Measurements from ENCODE around the gene ADH5.
"Not testable (repeated sequence)": the region's sequence is repeated elsewhere in the genome, so short reads cannot be mapped to it uniquely, and the experiment has no call there.

Gene ADH5

DNA sequence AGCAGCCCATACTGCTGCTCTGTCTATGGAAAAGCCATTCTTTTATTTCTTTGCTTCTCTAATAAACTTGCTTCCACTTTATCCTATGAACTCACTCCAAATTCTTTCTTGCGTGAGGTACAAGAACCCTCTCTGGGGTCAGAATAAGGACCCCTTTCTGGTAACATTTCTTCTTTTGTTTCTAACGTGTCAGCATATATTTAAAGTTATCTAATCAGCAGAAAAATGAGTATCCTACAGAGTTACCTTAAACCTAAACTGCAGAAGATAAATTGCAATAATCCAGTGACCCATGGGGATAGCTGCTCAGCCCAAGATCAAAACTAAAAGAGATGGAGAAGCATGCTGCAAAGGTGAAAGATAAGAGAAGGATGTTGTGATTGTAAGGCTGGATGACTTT, 4.0 kb downstream of the ADH5 start:
- no peak for DNase-seq (ENCODE audit: low read depth in 3 of 3)

DNA sequence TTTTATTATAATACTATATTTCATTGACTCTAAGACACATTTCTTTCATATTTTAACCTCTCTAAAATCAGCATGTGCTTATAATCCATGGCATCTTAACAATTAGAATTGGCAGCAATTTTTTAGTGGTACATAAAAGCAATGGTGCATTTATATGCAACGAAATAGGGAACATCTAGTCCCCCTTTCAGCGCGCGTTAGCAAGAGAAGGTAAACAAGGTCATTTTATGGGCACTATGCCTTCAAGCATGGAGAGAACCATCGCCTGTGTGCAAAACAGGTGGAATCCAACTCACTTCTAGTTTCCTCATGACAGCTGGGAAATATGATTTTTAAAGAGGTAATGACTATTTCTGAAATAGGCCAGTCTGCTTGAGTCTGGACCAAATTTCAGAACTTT, 6.4 kb downstream of the ADH5 start:
- no peak for DNase-seq (ENCODE audit: low read depth in 3 of 3)

DNA sequence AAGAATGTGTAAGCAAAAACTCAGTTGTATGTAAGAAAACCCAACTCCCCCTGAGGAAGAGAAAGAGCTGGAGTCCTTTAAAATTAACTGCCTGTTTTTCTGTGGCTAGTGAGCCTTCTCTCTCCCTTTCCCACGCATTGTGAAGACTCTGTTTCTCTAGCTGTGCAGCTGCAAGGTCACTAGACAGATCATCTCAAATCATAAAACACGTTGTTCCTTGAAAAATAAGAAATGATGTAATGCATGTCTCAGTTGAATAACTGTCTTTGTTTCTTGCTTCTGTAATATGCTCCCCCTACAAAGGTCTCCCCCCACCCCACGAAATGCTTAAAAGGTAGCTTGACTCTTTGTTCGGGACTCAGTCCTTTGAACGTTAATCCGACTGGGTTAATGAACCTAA, 7.7 kb downstream of the ADH5 start:
- DNase-seq (ENCODE audit: low read depth in 3 of 3) = not testable (repeated sequence)

DNA sequence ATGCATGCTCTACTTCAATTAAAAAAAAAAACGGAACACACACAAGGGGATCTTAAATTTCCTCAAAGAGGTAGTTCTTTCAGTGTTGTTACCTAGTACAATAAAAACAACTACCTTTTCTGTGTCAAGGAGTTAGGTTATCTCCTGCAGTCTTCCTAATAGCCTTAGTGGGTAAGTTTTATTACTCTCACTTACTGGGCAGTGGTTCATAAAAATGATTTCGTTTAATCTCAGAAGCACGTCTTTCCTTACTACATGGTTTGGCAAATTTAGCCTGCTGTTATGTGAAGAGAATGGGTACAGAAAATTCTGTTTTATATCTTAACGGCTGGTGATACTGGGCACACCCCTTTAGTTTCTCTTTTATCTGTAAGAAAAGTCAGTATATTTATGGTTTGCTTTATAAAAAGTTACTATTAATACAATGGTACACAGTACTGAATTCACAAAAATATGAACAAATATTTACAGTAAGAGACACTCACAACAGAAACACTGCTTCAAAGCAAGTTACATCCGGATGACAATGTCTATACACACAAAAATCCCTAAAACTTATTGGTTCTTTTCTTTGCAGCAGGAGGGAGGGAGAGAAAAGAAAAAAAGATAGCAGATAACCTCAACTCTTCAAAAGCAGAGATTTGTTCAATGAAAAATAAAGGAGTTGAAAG, 8.8 kb downstream of the ADH5 start:
- no peak for DNase-seq (ENCODE audit: low read depth in 3 of 3)

DNA sequence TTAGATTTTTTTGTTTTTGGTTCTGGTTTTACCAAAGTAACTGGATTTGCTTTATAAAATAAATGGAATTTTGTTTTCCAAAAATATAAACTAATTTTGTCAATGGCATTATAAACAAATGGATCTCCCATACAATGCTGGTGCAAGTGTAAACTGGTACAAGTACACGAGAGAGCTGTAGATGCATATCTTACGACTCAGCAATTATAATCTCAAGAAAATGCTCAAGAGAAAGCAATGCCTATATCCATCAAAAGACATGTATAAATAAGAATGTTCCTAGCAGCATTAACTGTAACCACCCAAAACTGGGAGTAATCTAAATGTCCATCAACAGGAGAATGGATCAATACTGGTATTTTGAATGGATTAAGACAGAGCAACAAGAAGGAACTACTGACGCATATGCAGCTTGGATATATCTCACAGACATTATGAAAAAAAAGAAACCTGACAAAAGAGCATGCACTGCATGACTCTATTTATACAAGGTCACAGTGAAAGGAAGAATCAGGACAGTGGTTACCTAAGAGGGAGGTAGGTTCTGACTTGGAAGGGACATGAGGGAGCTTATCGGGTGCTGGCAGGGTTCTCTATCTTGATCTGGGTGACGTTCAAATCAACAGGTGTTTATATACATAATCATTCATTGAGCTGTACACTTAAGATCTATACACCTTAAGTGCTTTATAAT, 9.5 kb downstream of the ADH5 start:
- no peak for DNase-seq (ENCODE audit: low read depth in 3 of 3)

DNA sequence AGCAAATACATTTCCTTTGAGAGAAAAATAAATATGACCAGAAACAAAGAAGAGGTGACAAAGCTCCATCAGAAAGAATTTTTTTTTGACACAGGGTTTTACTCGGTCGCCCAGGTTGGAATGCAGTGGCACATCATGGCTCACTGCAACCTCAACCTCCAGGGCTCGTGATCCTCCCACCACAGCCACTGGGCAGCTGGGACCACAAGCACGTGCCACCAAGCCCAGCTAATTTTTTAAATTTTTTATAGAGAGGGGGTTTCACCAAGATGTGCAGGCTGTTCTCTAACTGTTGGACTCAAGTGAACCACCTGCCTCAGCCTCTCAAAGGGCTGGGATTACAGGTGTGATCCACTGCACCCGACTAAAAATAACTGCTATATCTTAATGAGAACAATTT, 10.3 kb downstream of the ADH5 start:
- no peak for DNase-seq (ENCODE audit: low read depth in 3 of 3)

DNA sequence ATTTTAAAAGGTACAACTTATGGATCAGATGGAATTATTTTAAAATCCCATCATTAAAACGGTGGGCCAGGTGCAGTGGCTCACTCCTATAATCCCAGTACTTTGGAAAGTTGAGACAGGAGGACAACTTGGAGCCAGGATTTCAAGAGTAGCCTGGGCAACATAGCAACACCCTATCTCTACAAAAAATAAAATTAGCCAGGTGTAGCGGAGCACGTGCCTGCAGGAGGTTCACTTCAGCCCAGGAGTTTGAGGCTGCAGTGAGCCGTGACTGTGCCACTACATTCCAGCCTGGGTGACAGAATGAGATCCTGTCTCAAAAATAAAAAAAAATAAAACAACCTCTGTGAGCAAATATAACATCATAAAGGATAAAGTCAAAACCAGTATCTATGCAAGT, 11.4 kb downstream of the ADH5 start:
- DNase-seq (ENCODE audit: low read depth in 3 of 3) = no peak

DNA sequence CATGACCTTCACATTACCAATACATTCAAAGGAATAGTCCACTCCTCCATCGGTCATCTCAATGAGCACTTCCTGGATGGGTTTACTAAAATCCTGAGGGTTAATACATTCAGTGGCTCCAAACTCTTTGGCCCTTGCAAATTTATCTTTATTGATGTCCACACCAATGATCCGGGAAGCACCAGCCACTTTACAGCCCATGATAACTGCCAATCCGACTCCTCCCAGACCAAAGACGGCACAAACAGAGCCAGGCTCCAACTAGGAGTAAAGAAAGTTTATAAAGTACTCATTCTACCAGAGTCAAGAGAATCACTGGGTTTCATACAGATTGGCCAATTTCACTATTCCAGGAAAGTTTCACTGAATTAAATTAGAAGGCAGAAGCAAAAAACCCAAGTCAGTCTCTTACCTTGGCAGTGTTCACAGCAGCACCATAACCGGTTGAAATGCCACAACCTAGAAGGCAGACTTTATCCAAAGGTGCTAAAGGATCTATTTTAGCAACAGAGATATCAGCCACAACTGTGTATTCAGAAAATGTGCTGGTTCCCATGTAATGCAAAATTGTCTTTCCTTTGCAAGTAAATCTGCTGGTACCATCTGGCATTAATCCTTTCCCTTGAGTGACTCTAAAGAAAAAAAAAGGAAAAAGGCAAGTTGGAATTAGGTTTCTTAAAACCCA, 12.2 kb downstream of the ADH5 start:
- no peak for DNase-seq (ENCODE audit: low read depth in 3 of 3)

DNA sequence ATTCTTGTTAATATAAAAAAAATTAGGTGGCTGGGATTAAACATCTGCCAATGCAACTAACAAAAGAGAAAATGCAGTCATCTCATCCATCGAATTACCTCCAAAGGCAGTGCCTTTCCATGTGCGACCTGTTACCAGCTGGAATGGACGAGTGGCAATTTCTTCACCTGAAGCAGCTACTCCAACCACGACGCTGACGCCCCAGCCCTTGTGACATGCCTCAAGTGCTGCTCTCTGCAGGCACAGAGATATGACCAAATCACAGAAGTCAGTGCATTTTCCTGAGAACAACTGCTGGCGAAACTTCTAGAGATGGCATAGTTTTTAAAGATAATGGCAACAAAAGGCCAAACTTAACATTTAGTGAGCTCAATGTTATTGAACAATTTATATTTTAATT, 13.8 kb downstream of the ADH5 start:
- DNase-seq (ENCODE audit: low read depth in 3 of 3) = no peak

DNA sequence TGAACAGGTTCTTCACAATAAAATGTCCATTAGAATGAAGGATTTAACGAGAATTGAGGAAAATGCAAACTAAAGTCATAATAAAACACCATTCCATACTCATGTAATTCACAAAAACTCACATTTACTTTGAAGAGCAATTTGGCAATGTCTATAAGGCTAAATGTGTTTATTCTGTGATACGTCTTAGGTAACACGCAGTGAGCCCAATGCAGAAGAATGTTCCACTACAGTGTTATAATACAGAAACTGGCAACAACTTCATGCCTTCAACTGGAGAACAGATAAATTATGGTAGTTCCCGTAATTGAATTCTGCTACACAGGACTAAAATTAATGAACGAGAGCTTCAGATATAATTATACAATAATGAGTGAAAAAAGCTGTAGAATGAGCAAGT, 17.4 kb downstream of the ADH5 start:
- no peak for DNase-seq (ENCODE audit: low read depth in 3 of 3)

DNA sequence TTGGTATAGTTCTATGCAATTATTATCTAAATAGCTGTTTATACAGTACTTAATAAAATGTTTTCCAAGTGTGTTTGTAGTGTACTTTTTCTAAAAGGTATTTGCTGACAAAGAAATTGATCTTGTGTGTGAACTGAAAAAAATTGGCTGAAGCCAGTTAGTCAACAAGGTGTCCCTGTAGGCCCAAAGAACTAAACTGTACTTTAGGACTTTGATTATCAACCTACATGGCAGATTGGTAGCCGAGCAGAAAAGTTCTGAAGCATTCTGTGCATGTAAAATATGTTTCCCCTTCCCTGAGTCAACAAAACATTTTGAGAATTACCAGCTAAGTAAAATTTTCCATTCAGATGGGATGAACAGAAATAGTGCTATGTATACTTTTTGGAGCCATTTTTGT, 21.0 kb downstream of the ADH5 start:
- DNase-seq (ENCODE audit: low read depth in 3 of 3) = no peak

DNA sequence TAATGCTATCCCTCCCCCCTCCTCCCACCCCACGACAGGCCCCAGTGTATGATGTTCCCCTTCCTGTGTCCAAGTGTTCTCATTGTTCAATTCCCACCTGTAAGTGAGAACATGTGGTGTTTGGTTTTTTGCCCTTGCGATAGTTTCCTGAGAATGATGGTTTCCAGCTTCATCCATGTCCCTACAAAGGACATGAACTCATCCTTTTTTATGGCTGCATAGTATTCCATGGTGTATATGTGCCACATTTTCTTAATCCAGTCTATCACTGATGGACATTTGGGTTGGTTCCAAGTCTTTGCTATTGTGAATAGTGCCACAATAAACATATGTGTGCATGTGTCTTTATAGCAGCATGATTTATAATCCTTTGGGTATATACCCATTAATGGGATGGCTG, 23.1 kb downstream of the ADH5 start:
- not testable (repeated sequence) for DNase-seq (ENCODE audit: low read depth in 3 of 3)

DNA sequence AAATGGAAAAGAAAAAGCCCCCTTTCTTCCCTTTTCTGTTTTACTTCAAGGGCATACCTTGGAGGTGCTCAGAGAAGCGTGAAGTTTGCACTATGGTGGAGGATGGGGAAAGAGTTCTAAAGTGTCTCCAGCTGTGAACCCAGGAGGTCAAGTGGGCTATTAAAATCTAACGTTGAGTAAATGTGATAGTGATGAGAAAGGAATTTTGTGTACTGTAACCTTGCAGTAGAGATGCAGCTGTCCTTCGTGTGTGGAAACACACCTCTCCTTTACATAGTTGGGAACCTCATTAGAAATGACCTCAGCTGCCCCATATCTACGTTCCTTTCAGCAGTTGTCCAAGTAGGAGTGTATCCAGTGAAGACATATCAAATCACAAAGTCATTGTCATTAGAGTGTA, 26.5 kb downstream of the ADH5 start:
- DNase-seq (ENCODE audit: low read depth in 3 of 3) = no peak

DNA sequence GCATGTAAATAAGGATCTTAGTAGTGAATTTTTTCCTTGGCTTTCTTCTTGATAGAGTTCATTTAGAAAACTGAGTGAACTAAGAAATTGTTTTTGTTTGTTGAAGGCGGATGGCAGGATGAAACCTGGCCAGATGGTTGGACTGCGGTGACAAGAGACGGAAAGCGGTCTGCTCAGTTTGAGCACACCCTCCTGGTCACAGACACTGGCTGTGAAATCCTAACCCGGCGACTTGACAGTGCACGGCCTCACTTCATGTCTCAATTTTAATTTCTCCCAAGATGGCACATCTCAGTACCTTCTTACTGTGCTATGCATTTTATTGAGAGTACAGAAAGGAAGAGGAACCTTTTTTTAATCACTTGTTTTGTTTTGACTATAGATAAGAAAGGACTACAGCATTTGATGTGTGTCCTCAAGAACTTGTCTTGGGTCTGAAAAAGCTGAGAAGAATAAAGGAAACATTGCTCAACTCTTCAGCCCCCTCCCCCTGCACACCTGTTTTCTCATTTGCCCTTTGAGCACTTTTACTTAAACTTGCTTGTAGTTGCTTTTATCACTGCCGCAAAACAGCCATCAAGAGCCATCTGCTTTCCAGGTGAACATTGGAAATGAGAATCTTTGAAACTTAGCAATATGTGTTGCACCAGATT, 27.4 kb downstream of the ADH5 start:
- DNase-seq (ENCODE audit: low read depth in 3 of 3) = no peak

DNA sequence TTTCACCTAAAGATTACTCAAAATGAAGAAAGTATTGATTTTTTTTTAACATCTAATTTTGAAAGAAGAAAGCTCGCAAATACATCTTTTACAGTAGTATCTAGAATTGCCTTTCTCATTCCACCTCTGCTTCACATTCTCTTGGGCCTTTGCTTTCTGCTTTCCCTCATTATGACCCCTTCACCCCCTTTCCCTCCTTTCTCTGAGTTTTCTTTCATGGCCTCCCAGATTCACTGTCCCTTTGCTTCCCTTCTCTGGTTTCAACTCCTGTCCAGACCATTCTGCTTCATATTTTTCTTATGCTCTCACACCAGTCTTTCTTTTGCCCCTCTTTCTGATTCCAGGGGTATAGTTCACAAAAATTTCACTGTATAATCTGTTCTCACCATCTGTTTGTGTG, 29.0 kb downstream of the ADH5 start:
- DNase-seq (ENCODE audit: low read depth in 3 of 3) = no peak

DNA sequence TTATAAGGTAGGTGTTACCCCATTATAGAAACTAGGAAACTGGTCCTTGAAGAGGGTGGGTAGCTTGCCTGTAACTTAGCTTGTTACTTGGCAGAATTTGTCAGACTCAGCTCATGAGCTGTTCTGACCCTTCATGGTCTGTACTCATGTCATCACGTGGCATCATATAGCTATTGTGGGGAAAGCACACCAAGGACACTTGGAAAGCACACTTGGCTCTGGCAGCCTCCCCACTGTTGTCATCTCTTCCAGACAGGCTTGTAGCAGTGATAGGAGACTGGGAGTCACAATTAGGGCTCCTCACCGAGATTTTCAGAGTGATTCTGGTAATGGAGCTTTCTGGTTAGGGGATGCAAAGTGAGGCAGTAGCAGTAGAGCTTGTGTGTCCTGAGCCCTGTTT, 30.4 kb downstream of the ADH5 start:
- no peak for DNase-seq (ENCODE audit: low read depth in 3 of 3)

DNA sequence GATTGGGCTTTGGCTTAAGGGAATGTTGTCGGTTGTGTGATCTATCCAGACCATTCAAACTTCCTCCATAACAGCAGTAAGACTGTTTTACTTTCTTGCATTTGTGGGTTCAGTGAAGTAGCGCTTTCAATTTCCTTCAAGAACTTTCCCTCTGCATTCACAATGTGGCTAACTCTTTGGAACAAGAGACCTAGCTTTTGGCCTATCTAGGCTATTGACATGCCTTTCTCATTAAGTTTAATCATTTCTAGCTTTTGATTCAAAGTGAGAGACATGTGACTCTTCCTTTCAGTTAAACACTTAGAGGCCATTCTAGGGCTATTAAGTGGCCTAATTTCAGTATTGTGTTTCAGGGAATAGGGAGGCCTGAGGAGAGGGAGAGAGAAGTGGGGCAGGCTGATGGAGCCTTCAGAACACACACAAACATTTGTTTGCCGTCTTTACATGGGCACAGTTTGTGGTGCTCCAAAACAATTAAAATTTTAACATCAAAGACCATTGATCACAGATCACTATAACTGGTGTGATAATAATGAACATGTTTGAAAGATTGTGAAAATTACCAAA, 34.1 kb downstream of the ADH5 start:
- no peak for DNase-seq (ENCODE audit: low read depth in 3 of 3)

DNA sequence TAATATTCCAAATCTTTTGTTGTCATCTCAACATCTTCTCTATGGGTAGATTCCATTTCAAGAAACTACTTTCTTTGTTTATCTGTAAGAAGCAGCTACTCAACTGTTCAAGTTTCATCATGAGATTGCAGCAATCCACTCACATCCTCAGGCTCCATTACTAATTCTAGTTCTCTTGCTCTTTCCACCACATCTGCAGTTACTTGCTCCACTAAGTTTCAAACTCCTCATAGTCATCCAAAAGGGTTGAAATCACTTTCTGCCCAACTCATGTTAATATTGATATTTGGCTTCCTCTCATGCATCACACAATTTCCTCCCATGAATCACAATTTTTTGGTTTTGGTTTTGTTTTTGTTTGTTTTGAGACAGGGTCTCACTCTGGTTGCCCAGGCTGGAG, 35.7 kb downstream of the ADH5 start:
- DNase-seq (ENCODE audit: low read depth in 3 of 3) = no peak

DNA sequence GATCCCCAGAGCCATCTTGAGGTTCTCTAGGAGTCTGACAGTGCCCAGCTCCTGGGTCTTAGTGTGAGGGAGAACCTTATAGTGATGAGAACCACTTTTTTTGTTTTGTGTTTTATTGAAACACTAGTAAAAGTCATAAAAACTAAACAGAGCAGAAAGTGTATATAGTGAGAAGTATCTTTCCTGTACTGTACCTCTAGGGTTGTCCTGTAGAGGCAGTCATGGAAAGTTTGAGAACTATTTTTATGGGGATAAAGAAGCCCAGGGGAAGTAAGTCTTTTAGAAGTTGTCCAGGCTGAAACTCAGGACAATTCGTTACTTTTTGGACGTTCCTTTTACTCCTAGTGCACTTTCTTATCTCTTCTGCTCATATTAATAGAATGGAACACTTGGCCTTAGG, 40.9 kb downstream of the ADH5 start:
- no peak for DNase-seq (ENCODE audit: low read depth in 3 of 3)

DNA sequence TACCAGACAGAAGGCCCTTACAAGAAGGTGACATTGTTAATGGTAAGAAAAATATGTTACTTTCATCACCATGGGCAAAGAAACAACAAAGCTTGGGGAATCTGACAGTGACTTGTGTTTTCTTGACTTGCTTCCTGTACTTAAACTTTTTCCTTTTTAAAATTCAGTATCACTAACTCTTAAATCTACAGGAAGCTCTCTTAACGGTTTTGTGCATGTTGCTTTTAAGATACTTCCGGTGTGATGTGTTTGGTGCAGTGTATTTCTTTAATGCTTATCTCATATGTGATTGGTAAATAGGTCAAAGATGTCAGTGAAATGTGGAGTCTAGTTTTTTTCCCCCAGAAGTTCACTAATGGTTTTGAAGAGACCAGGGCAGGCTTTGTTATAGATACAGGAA, 45.2 kb downstream of the ADH5 start:
- no peak for DNase-seq (ENCODE audit: low read depth in 3 of 3)

DNA sequence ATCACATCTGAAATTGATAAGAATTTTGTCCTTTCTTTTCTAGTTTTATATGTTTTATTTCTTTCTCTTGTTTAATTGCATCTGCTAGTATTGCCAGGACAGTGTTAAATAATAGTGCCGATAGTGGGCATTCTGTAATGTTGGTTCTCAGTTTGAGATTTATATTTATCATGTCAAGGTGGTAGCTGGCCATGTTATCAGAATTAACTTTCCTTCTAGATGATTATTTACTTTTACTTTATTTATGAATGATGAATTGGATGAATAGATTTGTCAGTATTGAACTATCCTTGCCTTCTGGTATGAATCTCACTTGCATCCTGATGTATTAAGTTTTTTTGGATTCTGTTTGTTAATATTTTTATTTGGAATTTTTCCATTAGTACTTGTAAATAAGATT, 50.4 kb downstream of the ADH5 start:
- no peak for DNase-seq (ENCODE audit: low read depth in 3 of 3)

DNA sequence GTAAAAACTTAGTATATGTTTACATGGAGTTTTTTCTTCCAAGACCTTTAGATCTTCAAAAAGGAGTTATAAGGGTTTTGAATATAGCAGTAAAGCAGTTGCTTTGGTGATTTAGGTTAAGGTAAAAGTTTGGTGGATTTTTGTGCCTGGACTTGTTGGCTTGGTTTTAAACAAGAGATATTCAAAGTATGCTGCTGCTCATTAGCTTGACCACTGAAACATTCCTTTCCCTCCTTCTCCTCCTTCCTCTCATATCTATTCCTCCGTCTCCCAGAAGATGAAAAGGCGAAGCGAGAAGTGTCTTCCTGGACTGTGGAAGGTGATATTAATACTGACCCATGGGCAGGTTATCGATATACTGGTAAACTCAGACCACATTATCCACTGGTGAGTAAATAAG, 54.6 kb downstream of the ADH5 start:
- no peak for DNase-seq (ENCODE audit: low read depth in 3 of 3)

DNA sequence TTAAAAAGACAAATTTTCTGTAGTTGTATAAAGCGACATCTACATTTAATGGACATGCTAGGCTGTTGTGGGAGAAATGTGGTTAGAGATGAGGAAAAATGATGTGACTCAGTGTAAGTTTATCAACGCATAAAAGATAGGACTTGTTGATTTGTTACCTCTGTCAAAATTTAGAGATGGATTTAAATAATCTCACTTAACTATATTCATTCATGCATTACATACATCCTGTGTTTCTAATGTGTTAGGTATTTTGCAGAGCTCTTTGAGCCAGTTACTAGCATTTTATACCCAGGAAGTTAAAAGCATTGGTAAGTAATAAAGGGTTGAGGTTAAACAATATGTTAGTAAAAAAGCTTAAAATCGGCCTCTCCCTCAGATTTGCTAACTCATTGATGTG, 58.7 kb downstream of the ADH5 start:
- DNase-seq (ENCODE audit: low read depth in 3 of 3) = no peak

Measured in stimulated activated CD4-positive, alpha-beta T cell treated with anti-CD3 and anti-CD28 coated beads, TNF-alpha, amount 100 ng/mL, for 4 hours (primary cell).